ENCODE results near the gene GH2.
"Not testable (repeated sequence)": the region's sequence is repeated elsewhere in the genome, so short reads cannot be mapped to it uniquely, and the experiment has no call there.

- not testable (repeated sequence) for TF ChIP-seq CTCF (conservative IDR thresholded peaks at IDR 0.05; ENCODE audit: low read depth in 2 of 2); EZH2 (IDR thresholded peaks at IDR 0.05; ENCODE audit: low read depth, unreplicated experiment); POLR2AphosphoS5 (IDR thresholded peaks at IDR 0.05; ENCODE audit: low read depth); ZNF331 (CRISPR knock-in tag; IDR thresholded peaks at IDR 0.05; ENCODE audit: low read depth); STAT1 (IDR thresholded peaks at IDR 0.05; ENCODE audit: unreplicated experiment); CREB1 (CRISPR knock-in tag; IDR thresholded peaks at IDR 0.05; ENCODE audit: low read depth); ZNF462 (CRISPR knock-in tag; IDR thresholded peaks at IDR 0.05); REST (IDR thresholded peaks at IDR 0.05; ENCODE audit: unreplicated experiment); EZH2phosphoT487 (IDR thresholded peaks at IDR 0.05; ENCODE audit: unreplicated experiment); ETS1 (IDR thresholded peaks at IDR 0.05); JUNB (IDR thresholded peaks at IDR 0.05; ENCODE audit: unreplicated experiment)
Observed at GRCh38 chr17:63915753-63916152, 34.0 kb upstream of the GH2 start.

All from GM23338 (cell line).